CD4-positive, alpha-beta T cell (primary cell): ENCODE measurements around the gene ARHGAP10. TPM values are rescaled to one million over a fixed set of nuclear protein-coding genes. Genes with fewer than 3 reads are reported as not detected.

Source experiments
- ATAC-seq: fragments of 200-7000 bp; cut with Tn5 transposase; one replicate; pipeline ENCODE4 v1.10.0; 2022; ENCODE audit warnings: mild to moderate bottlenecking; ENCODE audit not compliant: poor library complexity
- CTCF ChIA-PET: fragments of 350-600 bp; sonication (Branson Sonifier 250); formaldehyde crosslinking; loops from one replicate; lab custom pipeline; 2021; ENCODE audit warnings: antibody characterized with exemption, inconsistent platforms; lab: Charles Lee
- POLR2A ChIA-PET: fragments of 350-600 bp; sonication (Branson Sonifier 250); formaldehyde crosslinking; loops from one replicate; lab custom pipeline; 2021; ENCODE audit warnings: antibody characterized with exemption, inconsistent platforms; lab: Charles Lee
- DNase-seq, 14 experiments: peaks; one replicate each; pipeline ENCODE4 v3.0.0-alpha.2; 2013 to 2020; ENCODE audit warnings: mixed read lengths in 2 of 14
- H3K27ac ChIP-seq, 2 donors: one replicate each; pipeline versions ENCODE4 v1.5.1 to v1.7.0; 2013; ENCODE audit warnings: low read length in 2 of 2, low read depth in 1 of 2, mild to moderate bottlenecking in 1 of 2
- H3K27me3 ChIP-seq, 2 experiments: 1 replicate in 1 of 2; 2 replicates in 1 of 2; pipeline versions ENCODE4 v1.6.1 to v1.7.0; 2013; ENCODE audit warnings: low read length in 2 of 2, control low read depth in 1 of 2, mild to moderate bottlenecking in 1 of 2, moderate library complexity in 1 of 2; ENCODE audit not compliant: insufficient read depth in 2 of 2, control insufficient read depth in 1 of 2
- H3K36me3 ChIP-seq: one replicate; pipeline ENCODE4 v1.6.1; 2013; ENCODE audit warnings: low read length, control low read depth; ENCODE audit not compliant: insufficient read depth
- H3K4me1 ChIP-seq: one replicate; pipeline ENCODE4 v1.6.1; 2013; ENCODE audit warnings: low read length, control low read depth; ENCODE audit not compliant: insufficient read depth
- H3K4me3 ChIP-seq: one replicate; pipeline ENCODE4 v1.5.1; 2013; ENCODE audit warnings: mild to moderate bottlenecking, low read length, moderate library complexity
- H3K9me3 ChIP-seq, 2 experiments: 1 replicate in 1 of 2; 2 replicates in 1 of 2; pipeline versions ENCODE4 v1.6.1 to v1.7.0; 2013; ENCODE audit warnings: low read length in 2 of 2, mild to moderate bottlenecking in 2 of 2, control low read depth in 1 of 2, moderate library complexity in 1 of 2; ENCODE audit not compliant: control insufficient read depth in 1 of 2, insufficient read depth in 1 of 2
- H3K27ac Mint-ChIP-seq: one replicate; pipeline ENCODE4 v1.8.0; 2020; ENCODE audit warnings: mixed read lengths
- H3K27me3 Mint-ChIP-seq: one replicate; pipeline ENCODE4 v1.8.0; 2021; ENCODE audit warnings: mixed read lengths
- H3K36me3 Mint-ChIP-seq: one replicate; pipeline ENCODE4 v1.8.0; 2021; ENCODE audit warnings: low read depth, mixed read lengths
- H3K4me1 Mint-ChIP-seq: one replicate; pipeline ENCODE4 v1.8.0; 2021; ENCODE audit warnings: low read depth, mixed read lengths
- H3K4me3 Mint-ChIP-seq: one replicate; pipeline ENCODE4 v1.8.0; 2020; ENCODE audit warnings: mild to moderate bottlenecking, mixed read lengths
- H3K9me3 Mint-ChIP-seq: one replicate; pipeline ENCODE4 v1.8.0; 2020; ENCODE audit warnings: mixed read lengths
- CTCF ChIP-seq: fragments of 200-600 bp; IDR thresholded peaks from one replicate; pipeline ENCODE4 v1.8.0; 2022; ENCODE audit warnings: antibody characterized with exemption, mild to moderate bottlenecking
- intact Hi-C, 2 experiments: fragments of 100-400 bp; cut with DNase I in 1 of 2; cut with micrococcal nuclease in 1 of 2; formaldehyde crosslinking; loops; one replicate each; pipeline versions ENCODE4 v1.15.1 to v1.9.0; 2023 to 2025; cut with DNase I, micrococcal nuclease
- total RNA-seq, 174 experiments: library from RNA in 2 of 174; stranded (reverse) in 2 of 174; gene quantifications; one replicate each; pipeline ENCODE4 v1.2.3 and lab custom pipeline; 2021 to 2026

Gene ARHGAP10
- total RNA-seq, 2 experiments from 2014 or later = 5.6 to 5.7 TPM

- Histone ChIP-seq H3K9me3 (no peaks in the 10 kb centered on the region), H3K27ac (peak within 1 kb of the TSS; percentile 79 to 93), H3K4me3 (peak within 1 kb of the TSS; percentile 91), H3K4me1 (peaks cover 12% of the 10 kb centered on the region), H3K27me3 (no peaks in the 10 kb centered on the region), H3K36me3 (peaks cover 8% of the 10 kb centered on the region)
- Mint-ChIP-seq H3K9me3 (no peaks in the 10 kb centered on the region), H3K27me3 (peaks cover 15% of the 10 kb centered on the region), H3K4me3 (peak within 1 kb of the TSS; percentile 98), H3K27ac (peak within 1 kb of the TSS; percentile 100), H3K36me3 (peaks cover 43% of the 10 kb centered on the region), H3K4me1 (peaks cover 42% of the 10 kb centered on the region)
- peak; percentile 95 for ATAC-seq
- CTCF ChIA-PET = interaction anchor here (1.0 to 1.8 kb wide), 5 partner anchors 35 to 183 kb away, joined by 3 to 4 read pairs (median 3); partner anchors contain the start of gene ARHGAP10
- POLR2A ChIA-PET = interaction anchor here (0.8 to 3.8 kb wide), 7 partner anchors 48 to 758 kb away, joined by 3 to 87 read pairs (median 6); partner anchors contain the start of genes ARHGAP10, NR3C2 and TMEM184C
- peak; percentile 69 to 93 (median 84) for DNase-seq
- intact Hi-C loops = loop anchor here (1.0 to 10.0 kb wide), 4 partner anchors 47 to 761 kb away; partner anchors contain the start of genes TMEM184C (in 2 of the 2) and NR3C2 (in 1 of the 2)
- TF ChIP-seq CTCF = no peak
Observed at GRCh38 chr4:147683717-147684700, 47.9 kb upstream of the ARHGAP10 start, which contains the start of gene PRMT9. Gene PRMT9, minus strand, starts transcription at chr4:147684163. Its CDS starts 176 bp downstream, at chr4:147683987.

GRCh38 chr4:147689067-147689466, 42.8 kb upstream of the ARHGAP10 start:
- Mint-ChIP-seq H3K27me3 (peaks cover 48% of the 10 kb centered on the region), H3K36me3 (peaks cover 6% of the 10 kb centered on the region), H3K4me1 (peaks cover 9% of the 10 kb centered on the region), H3K27ac (no peak overlapping the region), H3K9me3 (no peaks in the 10 kb centered on the region), H3K4me3 (no peak overlapping the region)
- Histone ChIP-seq H3K27ac (no peak overlapping the region), H3K36me3 (no peaks in the 10 kb centered on the region), H3K4me3 (no peak overlapping the region), H3K27me3 (peaks cover 3 to 5% of the 10 kb centered on the region in 2 experiments), H3K9me3 (no peaks in the 10 kb centered on the region), H3K4me1 (peaks cover 5% of the 10 kb centered on the region)
- ATAC-seq = no peak
- ChIA-PET CTCF (interaction anchor here (1.3 kb wide), 1 partner anchor 178 kb away, joined by 3 read pairs; no protein-coding TSS in a partner anchor), POLR2A (no interaction called here)
- DNase-seq = peak in 1 of 14 experiments; percentile 20
- no peak for TF ChIP-seq CTCF
- intact Hi-C loops = loop anchor here in 1 of 2 experiments (10.0 kb wide), 1 partner anchor 756 kb away; the partner anchor contains the start of gene NR3C2

GRCh38 chr4:147691820-147692219, 40.1 kb upstream of the ARHGAP10 start:
- Histone ChIP-seq H3K27ac (no peak overlapping the region), H3K4me3 (no peak overlapping the region), H3K4me1 (peaks cover 3% of the 10 kb centered on the region), H3K9me3 (no peaks in the 10 kb centered on the region), H3K36me3 (no peaks in the 10 kb centered on the region), H3K27me3 (peaks cover 5% of the 10 kb centered on the region in 2 experiments)
- ChIA-PET POLR2A (no interaction called here), CTCF (no interaction called here)
- H3K9me3 Mint-ChIP-seq = no peaks in the 10 kb centered on the region
- no peak overlapping the region for H3K27ac Mint-ChIP-seq
- TF ChIP-seq CTCF = no peak
- no peak for DNase-seq
- H3K27me3 Mint-ChIP-seq = peaks cover 35% of the 10 kb centered on the region
- no peaks in the 10 kb centered on the region for H3K4me1 Mint-ChIP-seq
- intact Hi-C loops = no loop called here
- H3K36me3 Mint-ChIP-seq = no peaks in the 10 kb centered on the region
- no peak for ATAC-seq
- H3K4me3 Mint-ChIP-seq = no peak overlapping the region
